Measurements from ENCODE around the gene ATP11A. TPM values are rescaled to one million over a fixed set of nuclear protein-coding genes. Genes with fewer than 3 reads are reported as not detected.
A peak's percentile ranks its signal among the peaks of the same experiment; 100 is the strongest.

The ATP11A gene
- total RNA-seq, 4 donors from 2014 or later: 32.1 to 83.6 (median 46.2) TPM

DNA sequence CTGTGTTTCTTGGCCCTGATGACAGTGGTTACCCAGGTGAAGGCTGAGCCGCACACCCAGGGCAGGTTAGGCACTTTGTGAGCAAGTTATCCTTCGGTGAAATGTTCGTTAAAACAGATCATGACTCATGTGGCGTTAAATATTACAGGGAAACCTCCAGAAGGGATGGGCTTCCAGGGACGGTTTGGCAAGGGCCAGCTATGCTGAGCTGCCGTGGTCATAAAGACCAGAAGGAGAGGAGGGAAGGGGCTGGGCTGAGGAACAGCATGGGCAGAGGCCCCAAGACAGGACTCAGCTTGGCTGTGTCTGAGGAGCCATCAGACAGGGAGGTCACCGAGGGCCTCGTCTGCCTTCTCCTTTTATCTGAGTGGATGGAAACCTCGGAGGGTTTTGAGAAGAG lies 47.5 kb downstream of the ATP11A start:
- 88 to 93% methylated on average over 9 of the region's 9 CpGs for WGBS, 2 donors
- intact Hi-C loops (cut with DNase I): no loop called here

DNA sequence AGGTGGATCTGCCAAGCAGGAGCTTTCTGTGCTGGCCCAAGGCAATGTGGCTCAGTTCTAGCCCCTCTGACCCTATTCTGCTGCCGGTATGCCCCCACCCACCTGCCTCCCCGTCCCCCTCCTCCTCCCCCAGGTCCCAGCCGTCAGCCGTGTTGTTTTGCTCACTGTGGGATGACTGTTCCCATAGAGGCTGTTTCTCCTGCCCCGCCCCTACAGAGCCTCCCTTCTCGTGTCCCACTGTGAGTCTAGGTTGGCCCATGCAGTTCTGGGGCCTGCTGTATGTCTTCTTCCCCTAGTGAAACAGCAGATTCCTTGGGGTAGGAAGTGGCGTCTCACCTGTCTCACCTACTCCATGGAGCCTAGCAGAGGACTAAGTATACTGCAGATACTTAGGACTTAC lies 48.8 kb downstream of the ATP11A start:
- Histone ChIP-seq H3K36me3 (no peaks in the 10 kb centered on the region), H3K27ac (no peak overlapping the region), H3K27me3 (no peaks in the 10 kb centered on the region), H3K4me3 (replicated peaks in 1 of 3) (no peak overlapping the region), H3K4me1 (peaks cover 0 to 23% of the 10 kb centered on the region in 2 donors), H3K9me3 (no peaks in the 10 kb centered on the region)
- intact Hi-C loops (cut with DNase I): no loop called here
- 86 to 95% methylated on average over 7 of the region's 7 CpGs for WGBS, 2 donors
- DNase-seq: no peak
- TF ChIP-seq, protein P1, sequence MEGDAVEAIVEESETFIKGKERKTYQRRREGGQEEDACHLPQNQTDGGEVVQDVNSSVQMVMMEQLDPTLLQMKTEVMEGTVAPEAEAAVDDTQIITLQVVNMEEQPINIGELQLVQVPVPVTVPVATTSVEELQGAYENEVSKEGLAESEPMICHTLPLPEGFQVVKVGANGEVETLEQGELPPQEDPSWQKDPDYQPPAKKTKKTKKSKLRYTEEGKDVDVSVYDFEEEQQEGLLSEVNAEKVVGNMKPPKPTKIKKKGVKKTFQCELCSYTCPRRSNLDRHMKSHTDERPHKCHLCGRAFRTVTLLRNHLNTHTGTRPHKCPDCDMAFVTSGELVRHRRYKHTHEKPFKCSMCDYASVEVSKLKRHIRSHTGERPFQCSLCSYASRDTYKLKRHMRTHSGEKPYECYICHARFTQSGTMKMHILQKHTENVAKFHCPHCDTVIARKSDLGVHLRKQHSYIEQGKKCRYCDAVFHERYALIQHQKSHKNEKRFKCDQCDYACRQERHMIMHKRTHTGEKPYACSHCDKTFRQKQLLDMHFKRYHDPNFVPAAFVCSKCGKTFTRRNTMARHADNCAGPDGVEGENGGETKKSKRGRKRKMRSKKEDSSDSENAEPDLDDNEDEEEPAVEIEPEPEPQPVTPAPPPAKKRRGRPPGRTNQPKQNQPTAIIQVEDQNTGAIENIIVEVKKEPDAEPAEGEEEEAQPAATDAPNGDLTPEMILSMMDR (IDR thresholded peaks at IDR 0.05): no peak
- TF ChIP-seq POLR2A (IDR thresholded peaks at IDR 0.05): no peak

More for the DNA sequence above, 47.5 kb downstream of the ATP11A start:
- no peak for DNase-seq
- Histone ChIP-seq H3K4me3 (replicated peaks in 1 of 3) (no peak overlapping the region), H3K36me3 (no peaks in the 10 kb centered on the region), H3K27me3 (no peaks in the 10 kb centered on the region), H3K9me3 (no peaks in the 10 kb centered on the region), H3K4me1 (peaks cover 0 to 26% of the 10 kb centered on the region in 2 donors), H3K27ac (no peak overlapping the region)
- no peak for TF ChIP-seq POLR2A (IDR thresholded peaks at IDR 0.05)
- TF ChIP-seq, protein P1 (IDR thresholded peaks at IDR 0.05): no peak

- no peak overlapping the region for H3K4me3 ChIP-seq (replicated peaks in 1 of 3)
- H3K9me3 ChIP-seq: no peaks in the 10 kb centered on the region
- 56 to 70% methylated on average over 19 of the region's 19 CpGs for WGBS, 2 donors
- DNase-seq: peak; percentile 34 to 44
- H3K27me3 ChIP-seq: no peaks in the 10 kb centered on the region
- H3K36me3 ChIP-seq: no peaks in the 10 kb centered on the region
- intact Hi-C loops (cut with DNase I): no loop called here
- TF ChIP-seq, protein P1 (IDR thresholded peaks at IDR 0.05): no peak
- TF ChIP-seq POLR2A (IDR thresholded peaks at IDR 0.05): peak in 1 of 2 donors; percentile 28
- H3K4me1 ChIP-seq: peaks cover 0 to 23% of the 10 kb centered on the region in 2 donors
- H3K27ac ChIP-seq: peak overlapping the region; percentile 67 to 84 (median 70)
Measured at GRCh38 chr13:112740502-112741131, 50.8 kb downstream of the ATP11A start.

GRCh38 chr13:112741185-112741755 lies 51.4 kb downstream of the ATP11A start:
- TF ChIP-seq POLR2A (IDR thresholded peaks at IDR 0.05): no peak
- TF ChIP-seq, protein P1 (IDR thresholded peaks at IDR 0.05): no peak
- no peaks in the 10 kb centered on the region for H3K27me3 ChIP-seq
- H3K27ac ChIP-seq: peak overlapping the region; percentile 67 to 84 (median 70)
- WGBS, 2 donors: 81 to 86% methylated on average over 15 of the region's 15 CpGs
- DNase-seq: no peak
- no peaks in the 10 kb centered on the region for H3K36me3 ChIP-seq
- peaks cover 0 to 23% of the 10 kb centered on the region in 2 donors for H3K4me1 ChIP-seq
- no peaks in the 10 kb centered on the region for H3K9me3 ChIP-seq
- intact Hi-C loops (cut with DNase I): no loop called here
- H3K4me3 ChIP-seq (replicated peaks in 1 of 3): no peak overlapping the region

Measured in thyroid gland (tissue), 4 donors.